ENCODE measurements around the gene OAS3. TPM values are rescaled to one million over a fixed set of nuclear protein-coding genes. Genes with fewer than 3 reads are reported as not detected.

OAS3 gene
- total RNA-seq (2022; extraction: Qiagen RNA extraction; ENCODE audit: low read depth), result 20.3 to 28.0 TPM (median 24.7 TPM) in 5 replicates

DNA sequence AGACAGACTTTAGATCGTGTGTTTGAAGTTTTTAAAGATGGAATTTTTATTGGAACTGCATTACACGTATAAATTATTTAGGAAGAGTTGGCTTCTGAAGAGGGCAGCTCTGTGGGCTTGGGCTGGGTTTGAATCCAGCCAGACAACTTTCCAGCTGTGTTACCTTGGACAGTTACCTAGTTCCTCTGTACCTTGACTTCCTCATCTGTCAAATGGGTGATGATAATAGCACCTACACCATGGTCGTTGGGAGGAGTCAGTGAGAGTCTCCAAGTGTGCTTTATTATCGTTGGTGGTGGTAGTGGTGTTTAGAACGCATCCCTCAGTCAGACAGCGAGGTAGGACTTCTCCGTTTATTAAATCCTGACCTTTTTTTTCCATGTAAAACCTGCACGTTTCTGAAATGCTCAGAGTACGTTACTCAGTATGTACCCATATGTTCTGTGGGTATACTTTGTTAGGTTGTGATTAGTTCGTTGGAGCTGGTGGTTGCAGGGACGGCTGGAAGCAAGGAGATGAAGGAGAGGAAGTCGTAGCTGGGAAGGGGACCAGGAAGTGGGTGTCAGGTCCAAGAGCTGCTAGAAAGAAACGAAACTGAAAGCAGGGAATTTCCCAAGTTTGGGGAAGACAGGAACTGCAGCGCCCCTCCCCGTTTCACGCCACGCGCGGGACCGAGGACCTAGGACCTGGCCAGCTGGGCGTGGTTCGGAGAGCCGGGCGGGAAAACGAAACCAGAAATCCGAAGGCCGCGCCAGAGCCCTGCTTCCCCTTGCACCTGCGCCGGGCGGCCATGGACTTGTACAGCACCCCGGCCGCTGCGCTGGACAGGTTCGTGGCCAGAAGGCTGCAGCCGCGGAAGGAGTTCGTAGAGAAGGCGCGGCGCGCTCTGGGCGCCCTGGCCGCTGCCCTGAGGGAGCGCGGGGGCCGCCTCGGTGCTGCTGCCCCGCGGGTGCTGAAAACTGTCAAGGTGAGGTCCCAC, at the start of gene OAS3:
TSS of gene OAS3 (plus strand) at position 734 of the 979 bp plus-strand sequence. CDS start at position 791, 57 bp downstream.

DNA sequence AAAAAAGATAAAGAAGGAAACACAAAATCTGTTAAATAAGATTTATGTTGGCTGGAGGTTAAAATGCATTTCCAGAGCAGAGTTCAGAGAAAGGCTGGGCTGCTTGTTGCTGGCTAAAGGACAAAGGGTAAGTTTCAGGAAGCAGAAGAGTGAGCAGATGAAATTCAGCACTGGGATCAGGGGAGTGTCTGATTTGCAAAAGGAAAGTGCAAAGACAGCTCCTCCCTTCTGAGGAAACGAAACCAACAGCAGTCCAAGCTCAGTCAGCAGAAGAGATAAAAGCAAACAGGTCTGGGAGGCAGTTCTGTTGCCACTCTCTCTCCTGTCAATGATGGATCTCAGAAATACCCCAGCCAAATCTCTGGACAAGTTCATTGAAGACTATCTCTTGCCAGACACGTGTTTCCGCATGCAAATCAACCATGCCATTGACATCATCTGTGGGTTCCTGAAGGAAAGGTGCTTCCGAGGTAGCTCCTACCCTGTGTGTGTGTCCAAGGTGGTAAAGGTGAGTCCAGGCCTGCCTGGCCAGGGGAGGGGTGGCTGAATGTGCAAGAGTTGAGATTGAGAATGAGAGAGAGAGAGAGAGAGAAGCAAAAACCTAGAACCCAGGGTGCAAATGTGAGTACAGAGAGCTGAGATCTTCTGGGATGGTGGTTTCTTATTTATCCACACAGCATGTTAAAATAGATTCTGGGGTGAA, 31.4 kb upstream of the OAS3 start, which contains the start of gene OAS1:
TSS of gene OAS1 (plus strand) at position 251 of the 703 bp plus-strand sequence. CDS start at position 329, 78 bp downstream.

GRCh38 chr12:112978163-112979040, 40.1 kb downstream of the OAS3 start, which contains the start of gene OAS2:
TSS of gene OAS2 (plus strand) at chr12:112978519. CDS start at chr12:112978609, 90 bp downstream.

Other genes starting within 250 kb of the OAS3 start
- gene RPH3A, start 146.7 kb upstream of the OAS3 start, total RNA-seq (2022; extraction: Qiagen RNA extraction; ENCODE audit: low read depth), result 0.10 to 0.32 TPM (median 0.17 TPM) in 5 replicates
- gene OAS1, start 31.5 kb upstream of the OAS3 start, total RNA-seq (2022; extraction: Qiagen RNA extraction; ENCODE audit: low read depth), result 36.5 to 53.6 TPM (median 47.5 TPM) in 5 replicates
- 0.13 to 0.63 TPM (median 0.18 TPM) in 5 replicates for gene OAS2, start 40.0 kb downstream of the OAS3 start, total RNA-seq (2022; extraction: Qiagen RNA extraction; ENCODE audit: low read depth)
- 0.41 to 0.56 TPM (median 0.50 TPM) in 5 replicates for gene DTX1, start 118.3 kb downstream of the OAS3 start, total RNA-seq (2022; extraction: Qiagen RNA extraction; ENCODE audit: low read depth)
- gene RASAL1, start 197.3 kb downstream of the OAS3 start, total RNA-seq (2022; extraction: Qiagen RNA extraction; ENCODE audit: low read depth), result 0.24 to 0.85 TPM (median 0.30 TPM) in 5 replicates
- gene CFAP73, start 211.2 kb downstream of the OAS3 start, total RNA-seq (2022; extraction: Qiagen RNA extraction; ENCODE audit: low read depth), result 0.09 to 0.37 TPM (median 0.12 TPM) in 4 of 5 replicates, not detected in the other
- 49.9 to 80.9 TPM (median 73.8 TPM) in 5 replicates for gene DDX54, start 247.0 kb downstream of the OAS3 start, total RNA-seq (2022; extraction: Qiagen RNA extraction; ENCODE audit: low read depth)
- 24.9 to 34.6 TPM (median 33.9 TPM) in 5 replicates for gene RITA1, start 247.2 kb downstream of the OAS3 start, total RNA-seq (2022; extraction: Qiagen RNA extraction; ENCODE audit: low read depth)

All from A549 treated with GW870086 at 1 μM for 4 hours (cell line).